ENCODE results near the gene PADI6.

Gene PADI6

DNA sequence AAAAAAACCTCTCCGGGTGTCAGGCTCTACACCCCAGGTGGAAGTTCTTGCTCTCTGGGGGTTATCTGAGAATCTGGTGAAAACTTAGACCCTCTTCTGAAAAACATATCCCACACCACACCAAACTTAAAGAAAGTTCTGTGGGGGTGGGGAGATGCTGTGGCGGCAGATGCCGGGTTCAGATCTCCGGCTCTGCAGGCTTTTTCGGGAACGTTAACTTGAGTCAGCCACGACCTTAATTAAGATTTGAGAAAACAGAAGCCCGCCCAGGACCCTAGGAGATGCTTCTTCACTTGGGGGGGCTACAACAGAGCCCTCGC is 65.2 kb downstream of the PADI6 start:
- DNase-seq: no peak

DNA sequence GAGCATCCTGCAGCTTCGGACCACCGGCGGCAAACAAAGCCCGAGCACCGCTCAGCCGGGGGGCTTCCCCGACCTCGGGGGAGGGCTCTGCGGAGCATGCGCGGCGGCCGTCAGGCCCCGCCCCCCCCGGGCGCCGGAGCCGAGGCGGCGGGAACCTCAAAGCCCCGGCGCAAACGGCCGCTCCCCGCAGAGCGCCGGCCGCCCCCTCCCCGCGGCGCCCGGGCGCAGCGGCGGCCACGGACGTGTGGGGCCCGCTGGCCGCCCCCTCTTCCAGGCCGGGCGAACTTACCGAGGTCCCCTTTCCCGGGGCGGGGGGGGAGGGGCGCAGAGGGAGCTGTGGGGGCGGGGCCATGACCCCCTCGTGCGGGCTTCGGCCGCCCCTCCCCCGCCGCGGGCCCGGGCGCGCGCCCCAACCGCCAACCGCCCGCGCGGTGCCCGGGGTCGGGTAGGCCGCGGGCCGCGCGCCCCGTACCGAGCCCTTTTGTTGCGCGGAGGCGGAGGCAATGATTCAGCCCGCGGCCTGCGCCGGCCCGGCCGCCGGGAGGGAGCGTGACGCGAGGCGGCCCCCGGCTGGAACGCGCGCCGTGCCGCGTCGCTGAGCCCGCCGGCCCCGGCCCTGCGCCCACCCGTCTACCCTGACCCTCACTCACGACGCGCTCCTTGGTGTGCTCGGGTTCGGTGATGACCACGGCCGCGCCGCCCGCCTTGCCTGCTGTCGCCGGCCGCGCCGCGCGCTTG is 65.8 kb downstream of the PADI6 start:
- DNase-seq: peak; percentile 58 to 73 (median 70)

DNA sequence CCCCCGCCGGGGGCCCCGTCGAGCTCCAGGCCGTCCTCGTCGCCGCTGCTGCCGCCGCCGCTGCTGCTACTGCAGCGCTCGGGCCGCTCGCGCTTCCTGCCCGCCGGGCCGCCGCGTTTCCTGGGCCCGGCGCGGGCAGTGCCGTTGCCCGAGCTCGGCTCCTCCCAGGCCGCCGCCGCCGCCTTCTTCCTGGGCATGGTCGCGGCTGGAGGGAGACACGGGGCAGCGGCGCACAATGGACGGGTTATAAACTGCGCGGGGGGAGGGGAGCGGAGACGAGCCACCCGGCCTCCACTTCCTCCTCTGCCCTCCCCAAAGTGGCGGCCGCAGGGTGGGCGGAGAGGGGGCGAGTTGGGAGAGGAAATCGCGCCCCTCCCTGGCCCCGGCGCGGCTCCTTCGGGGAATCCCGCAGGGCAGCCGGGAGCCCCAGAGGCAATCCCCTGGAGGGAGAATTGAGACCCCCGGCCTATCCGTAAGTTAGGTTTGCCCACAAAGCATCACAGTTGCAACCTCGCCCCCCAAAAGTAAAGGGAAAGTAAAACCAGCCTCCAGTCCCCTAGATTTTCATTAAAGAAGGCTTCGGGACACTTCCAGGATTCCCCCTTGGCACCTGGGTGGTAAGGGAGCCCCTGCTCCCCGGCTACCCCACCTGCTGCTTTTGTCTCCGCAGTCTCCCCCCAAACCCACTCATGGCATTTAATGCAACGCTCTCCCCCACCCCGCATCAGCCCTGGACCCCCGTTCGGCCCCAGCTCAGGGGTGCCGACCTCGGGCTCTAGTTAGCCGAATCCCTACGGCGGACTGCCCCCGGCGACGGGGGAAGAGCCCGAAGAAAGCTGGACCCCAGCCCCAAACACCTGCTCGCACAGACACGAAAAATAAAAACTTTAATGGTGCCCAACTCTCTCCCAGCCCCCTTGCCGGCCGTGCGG is 66.6 kb downstream of the PADI6 start:
- peak; percentile 30 to 57 (median 46) for DNase-seq

DNA sequence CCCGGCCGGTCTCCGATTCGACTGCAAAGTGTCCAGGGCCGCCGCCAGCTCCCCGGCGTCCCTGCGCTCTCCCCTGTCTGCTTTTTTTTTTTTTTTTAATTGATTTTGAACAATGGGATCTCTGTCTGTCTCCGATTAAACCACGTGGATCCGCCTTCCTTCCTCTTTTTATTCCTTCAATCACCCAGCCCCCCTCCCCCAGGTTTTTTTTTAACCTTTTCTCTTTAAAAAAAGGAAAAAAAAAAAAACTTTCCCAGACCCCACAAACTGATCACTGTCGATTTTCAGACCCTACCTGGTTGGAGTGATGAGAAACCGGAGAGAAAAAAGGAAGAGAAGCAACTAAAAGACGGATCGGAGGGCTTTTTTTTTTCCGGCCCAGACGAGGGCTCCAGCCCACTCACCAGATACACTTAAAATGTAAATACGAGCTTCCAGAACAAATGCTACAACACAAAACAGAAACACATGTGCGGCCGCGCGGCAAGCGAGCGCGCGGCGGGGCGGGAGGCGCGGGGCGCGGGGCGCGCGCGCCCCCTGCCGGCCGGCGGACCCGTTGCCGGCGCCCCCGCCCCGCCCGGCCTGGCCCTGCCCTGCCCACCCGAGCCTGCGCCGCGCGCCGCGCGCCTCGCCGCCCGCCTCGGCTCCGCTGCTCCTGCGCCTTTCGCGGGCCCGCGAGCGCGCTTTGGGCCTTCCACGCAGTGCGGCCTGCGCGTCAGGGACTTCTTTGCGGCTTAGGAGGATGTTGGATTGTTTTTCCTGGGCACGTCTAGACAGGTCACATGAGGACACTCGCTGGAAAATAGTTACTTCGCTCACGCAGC is 67.5 kb downstream of the PADI6 start, which contains the start of gene RCC2:
TSS of gene RCC2 (minus strand) at position 428 of the 824 bp plus-strand sequence. CDS start 1,163 bp downstream, outside the sequence.
- DNase-seq: peak; percentile 64 to 75 (median 72)

DNA sequence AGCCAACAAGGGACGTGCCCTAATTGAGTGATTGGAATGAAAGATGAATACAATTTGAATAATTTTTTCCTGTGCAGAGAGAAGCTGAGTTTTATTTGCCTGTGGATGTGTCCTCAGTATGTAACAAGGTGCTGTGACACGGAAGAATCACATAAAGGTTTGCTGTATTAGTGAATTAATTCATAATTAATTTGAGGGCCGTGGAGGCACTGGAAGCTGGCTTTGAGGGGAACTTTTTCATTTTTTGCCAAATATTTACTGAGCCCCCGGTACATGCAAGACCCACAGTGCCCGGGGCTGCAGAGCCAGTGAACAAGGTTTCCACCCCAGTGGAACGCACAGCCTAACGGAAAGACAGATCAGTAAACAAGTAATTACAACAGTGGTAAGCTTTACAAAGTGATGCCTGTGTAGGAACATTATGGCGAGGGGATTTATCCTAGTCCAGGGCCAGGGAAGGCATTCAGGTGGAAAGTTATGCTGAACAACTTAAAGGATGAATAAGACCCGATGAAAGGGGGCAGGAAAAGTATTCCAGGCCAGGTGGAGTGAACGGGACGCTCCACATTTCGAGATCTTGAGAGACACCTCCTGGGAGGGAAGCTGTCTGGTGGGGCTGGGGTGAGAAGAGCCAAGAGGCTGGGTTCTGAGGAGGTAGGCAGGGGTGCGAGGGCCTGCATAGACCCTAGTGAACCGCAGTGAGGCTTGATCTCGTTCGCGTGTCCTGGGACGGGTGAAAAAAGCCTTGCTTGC is 68.3 kb downstream of the PADI6 start:
- no peak for DNase-seq

DNA sequence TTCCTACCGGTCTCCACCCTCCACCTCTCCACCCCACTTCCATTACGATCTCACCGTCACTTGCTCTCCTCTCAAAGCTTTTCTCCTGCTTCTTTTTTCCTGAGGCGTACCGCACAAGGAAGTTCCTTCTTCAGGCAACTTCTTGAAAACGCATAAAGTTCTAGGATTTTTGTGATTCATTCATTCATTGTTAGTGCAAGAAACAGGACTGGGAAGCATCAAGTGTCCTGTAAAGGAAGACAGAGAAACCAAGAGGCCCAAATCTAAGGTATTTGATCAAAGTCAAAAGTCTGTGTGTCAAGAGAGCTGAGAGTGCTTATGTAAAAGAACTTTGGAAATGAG is 68.8 kb downstream of the PADI6 start:
- DNase-seq: no peak

DNA sequence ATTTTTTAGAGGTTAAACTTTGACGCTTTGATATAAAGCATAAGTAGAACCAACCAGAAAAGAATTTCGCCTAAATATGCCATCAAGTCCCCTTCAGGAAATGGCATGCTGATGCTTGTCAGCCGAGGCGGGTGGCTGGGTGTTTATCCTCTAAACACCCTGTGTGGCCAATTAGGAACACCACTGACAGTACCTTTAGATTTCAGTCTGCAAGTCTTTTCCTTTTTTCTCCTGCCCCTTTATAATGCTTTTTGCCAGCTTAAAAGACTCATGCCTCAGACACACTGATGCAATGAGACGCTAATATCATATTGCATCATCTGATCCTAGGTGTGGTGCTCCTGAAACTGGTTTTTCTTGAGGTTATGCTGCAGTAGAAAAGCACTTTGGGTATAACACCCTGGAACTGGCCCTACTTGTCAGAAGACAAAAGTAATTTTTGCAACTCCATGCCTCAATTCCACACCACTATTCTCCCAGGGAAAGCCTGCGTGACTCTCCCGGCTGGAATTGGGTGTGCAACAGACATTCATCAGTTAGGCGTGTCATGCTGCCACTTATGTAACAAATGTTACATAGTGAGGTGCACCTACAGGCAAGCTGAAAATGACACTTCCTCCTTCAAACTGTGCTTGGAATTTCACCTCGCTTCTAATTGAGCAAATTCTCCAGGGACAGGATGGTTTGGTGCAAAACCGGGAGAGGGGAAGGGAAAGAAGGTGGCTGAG is 69.4 kb downstream of the PADI6 start:
- no peak for DNase-seq

DNA sequence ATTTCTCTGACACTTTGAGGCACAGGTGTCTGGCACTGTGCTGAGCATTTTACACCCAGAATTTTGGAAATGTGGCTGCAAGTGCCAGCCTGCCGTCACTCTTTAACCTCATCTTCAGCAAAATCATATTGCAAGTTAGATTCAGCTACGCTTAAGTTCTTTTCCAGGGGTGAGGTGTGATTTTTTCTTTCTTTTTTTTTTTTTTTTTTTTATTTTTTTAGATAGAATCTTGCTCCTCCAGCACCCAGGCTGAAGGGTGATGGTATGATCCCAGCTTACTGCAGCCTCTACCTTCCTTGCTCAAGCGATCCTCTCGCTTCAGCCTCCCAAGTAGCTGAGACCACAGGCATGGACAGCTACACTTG is 70.0 kb downstream of the PADI6 start:
- no peak for DNase-seq

DNA sequence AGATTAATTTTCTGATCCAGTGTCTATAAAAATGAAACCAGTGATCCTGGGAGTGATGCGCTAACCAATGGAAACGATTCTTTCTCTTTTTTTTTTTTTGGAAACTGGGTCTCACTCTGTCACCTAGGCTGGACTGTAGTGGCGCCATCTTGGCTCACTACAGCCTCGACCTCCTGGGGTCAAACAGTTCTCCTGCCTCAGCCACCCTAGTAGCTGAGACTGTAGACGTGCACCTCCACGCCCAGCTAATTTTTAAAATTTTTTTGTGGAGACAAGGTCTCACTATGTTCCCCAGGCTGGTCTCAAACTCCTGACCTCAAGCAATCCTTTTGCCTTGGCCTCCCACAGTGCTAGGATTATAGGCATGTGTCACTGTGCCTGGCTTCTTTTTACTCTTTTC is 70.8 kb downstream of the PADI6 start:
- DNase-seq: no peak

DNA sequence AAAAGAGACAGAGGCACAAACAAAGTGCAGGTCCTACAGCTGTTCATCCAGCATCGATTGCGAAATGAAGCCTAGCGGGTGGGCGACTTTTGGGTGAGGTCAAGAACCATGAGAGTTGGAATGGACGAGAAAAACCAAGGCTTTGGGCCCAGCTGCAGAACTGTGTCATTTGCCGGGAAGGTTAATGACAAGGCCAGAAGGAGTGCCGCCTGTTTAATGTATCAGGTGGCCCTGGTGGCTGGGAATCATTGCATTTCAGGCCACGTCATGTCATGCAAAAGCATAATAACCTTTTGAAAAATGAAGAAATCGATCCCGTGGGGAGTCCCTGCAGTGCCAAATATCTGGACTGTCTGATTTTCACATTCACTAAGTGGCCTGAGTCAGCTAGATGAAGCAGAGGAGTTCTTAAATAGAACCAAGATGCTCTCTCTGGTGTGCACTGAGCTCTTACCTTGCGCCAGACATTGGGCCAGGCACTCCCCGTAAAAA is 75.6 kb downstream of the PADI6 start:
- no peak for DNase-seq

Data from stimulated activated naive CD4-positive, alpha-beta T cell (primary cell).